Fibroblast of pulmonary artery (primary cell): ENCODE data around the gene CTPS2.

Experiments
- DNase-seq: peaks from one replicate; pipeline ENCODE4 v3.0.0-alpha.2; 2010; ENCODE audit warnings: low read depth
- H3K4me3 ChIP-seq: replicated peaks from 2 replicates; pipeline ENCODE4 v1.5.1; 2011; ENCODE audit warnings: low read depth, mild to moderate bottlenecking, control low read depth, low read length, moderate library complexity
- TF ChIP-seq, protein P1 (sequence below): IDR thresholded peaks from 2 replicates; pipeline ENCODE4 v1.5.1; 2011; ENCODE audit warnings: mild to moderate bottlenecking, control low read depth, low read length, inconsistent platforms; ENCODE audit errors: missing control alignments

CTPS2 gene

GRCh38 chrX:16666541-16666940 lies 45.9 kb downstream of the CTPS2 start:
- TF ChIP-seq, protein P1, sequence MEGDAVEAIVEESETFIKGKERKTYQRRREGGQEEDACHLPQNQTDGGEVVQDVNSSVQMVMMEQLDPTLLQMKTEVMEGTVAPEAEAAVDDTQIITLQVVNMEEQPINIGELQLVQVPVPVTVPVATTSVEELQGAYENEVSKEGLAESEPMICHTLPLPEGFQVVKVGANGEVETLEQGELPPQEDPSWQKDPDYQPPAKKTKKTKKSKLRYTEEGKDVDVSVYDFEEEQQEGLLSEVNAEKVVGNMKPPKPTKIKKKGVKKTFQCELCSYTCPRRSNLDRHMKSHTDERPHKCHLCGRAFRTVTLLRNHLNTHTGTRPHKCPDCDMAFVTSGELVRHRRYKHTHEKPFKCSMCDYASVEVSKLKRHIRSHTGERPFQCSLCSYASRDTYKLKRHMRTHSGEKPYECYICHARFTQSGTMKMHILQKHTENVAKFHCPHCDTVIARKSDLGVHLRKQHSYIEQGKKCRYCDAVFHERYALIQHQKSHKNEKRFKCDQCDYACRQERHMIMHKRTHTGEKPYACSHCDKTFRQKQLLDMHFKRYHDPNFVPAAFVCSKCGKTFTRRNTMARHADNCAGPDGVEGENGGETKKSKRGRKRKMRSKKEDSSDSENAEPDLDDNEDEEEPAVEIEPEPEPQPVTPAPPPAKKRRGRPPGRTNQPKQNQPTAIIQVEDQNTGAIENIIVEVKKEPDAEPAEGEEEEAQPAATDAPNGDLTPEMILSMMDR, result no peak
- no peak overlapping the region for H3K4me3 ChIP-seq
- DNase-seq, result no peak

- H3K4me3 ChIP-seq, result no peak overlapping the region
- TF ChIP-seq, protein P1, result no peak
- DNase-seq, result peak; percentile 67
These were observed 47.4 kb downstream of the CTPS2 start for GRCh38 chrX:16665089-16665488.

DNA sequence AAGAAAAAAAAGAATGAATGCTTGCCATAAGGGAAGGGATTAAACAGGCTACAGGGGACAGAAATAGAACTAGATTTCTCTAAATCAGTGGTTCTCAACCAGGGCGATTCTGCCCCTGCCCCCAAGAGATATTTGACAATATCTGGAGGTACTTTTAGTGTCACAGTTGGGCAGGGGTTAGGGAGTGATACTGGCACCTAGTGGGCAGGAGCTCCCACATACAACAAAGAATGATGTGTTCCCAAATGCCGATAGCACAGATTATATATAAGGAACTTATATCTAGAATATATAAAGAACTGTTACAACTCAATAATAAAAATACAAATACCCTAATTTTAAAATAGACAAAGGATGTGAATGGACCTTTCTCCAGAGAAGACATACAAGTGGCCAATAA lies 47.8 kb downstream of the CTPS2 start:
- no peak overlapping the region for H3K4me3 ChIP-seq
- TF ChIP-seq, protein P1, result no peak
- no peak for DNase-seq

DNA sequence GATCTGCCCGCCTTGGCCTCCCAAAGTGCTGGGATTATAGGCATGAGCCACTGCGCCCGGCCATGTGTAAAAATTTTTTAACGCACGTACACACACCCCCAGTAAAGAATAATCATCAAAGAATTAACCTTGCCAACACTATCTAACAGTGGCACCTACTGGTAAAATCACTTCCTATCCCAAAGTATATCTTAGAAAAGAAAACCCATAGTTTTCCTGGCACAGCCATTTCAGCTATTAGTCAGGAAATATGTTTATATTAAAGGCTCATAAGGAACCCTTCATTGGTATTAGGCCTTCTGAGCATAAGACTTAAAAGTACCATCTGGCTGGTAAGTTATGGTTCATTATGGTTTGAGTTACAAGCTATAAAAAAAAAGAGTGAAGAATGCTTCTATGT lies 48.4 kb downstream of the CTPS2 start:
- TF ChIP-seq, protein P1, result no peak
- H3K4me3 ChIP-seq, result no peak overlapping the region
- DNase-seq, result peak; percentile 11

DNA sequence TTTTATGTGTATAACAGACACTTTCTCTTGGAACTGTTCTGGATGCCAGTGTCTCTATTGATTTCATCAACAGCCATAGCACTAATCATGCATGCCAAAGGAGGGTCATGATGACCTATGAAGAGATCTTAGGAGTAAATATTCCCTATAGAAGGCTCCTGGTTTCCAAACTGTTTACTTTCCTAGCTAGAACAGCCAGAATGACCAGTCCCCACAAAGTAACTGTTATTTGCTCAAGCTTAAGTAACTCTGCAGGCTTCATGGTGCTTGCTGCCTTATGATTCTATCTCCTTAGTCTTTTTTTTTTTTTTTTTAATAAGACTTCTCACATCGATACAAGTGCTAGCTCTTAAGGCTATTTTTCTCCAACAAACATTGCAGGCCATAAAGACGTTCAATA lies 50.1 kb downstream of the CTPS2 start:
- H3K4me3 ChIP-seq, result no peak overlapping the region
- no peak for DNase-seq
- TF ChIP-seq, protein P1, result no peak

DNA sequence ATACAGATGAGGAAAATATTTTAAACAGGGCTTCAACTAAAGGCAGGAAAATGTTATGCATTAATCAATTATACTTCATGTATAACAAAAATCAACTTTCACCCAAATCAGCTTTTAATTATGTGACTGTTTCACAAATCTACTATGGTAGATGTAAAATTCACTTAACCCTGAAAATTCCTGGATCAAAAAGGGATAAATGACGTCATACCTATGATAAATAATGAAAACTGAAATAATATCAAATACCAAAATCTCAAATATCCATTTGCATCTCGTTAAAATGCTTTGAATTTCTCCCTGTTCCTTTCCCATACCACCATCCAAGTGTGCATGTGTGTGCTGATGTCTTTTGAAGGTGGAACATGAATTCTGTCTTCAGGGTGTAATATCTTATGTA lies 51.0 kb downstream of the CTPS2 start:
- H3K4me3 ChIP-seq, result no peak overlapping the region
- TF ChIP-seq, protein P1, result no peak

DNA sequence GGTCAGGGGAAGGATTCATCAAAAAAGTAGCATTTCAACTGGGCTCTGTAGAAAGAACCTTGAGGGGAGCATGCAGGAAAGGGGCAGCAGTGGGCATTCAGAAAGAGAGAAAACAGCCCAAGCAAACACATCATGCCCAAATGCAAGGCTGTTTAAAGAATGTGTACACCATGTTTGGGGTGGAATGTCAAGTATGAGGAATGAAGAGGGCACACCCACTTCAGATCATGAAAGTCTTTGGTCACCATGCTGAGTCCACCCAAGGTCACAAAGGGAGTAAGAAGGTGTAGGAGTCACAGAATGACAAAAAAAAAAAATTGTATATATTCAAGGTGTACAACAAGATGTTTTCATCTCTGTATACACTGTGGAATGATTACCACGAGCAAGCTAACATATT lies 53.1 kb downstream of the CTPS2 start:
- TF ChIP-seq, protein P1, result no peak
- DNase-seq, result no peak
- no peak overlapping the region for H3K4me3 ChIP-seq

More for the DNA sequence above, 51.0 kb downstream of the CTPS2 start:
- DNase-seq, result no peak
